GM19035 (cell line): Measurements from ENCODE around the gene ABHD1.

ENCODE experiments used
- ATAC-seq: cut with Tn5 transposase; IDR thresholded peaks from one replicate; pipeline ENCODE4 v1.9.1; 2021; ENCODE audit not compliant: unreplicated experiment

ABHD1 gene

DNA sequence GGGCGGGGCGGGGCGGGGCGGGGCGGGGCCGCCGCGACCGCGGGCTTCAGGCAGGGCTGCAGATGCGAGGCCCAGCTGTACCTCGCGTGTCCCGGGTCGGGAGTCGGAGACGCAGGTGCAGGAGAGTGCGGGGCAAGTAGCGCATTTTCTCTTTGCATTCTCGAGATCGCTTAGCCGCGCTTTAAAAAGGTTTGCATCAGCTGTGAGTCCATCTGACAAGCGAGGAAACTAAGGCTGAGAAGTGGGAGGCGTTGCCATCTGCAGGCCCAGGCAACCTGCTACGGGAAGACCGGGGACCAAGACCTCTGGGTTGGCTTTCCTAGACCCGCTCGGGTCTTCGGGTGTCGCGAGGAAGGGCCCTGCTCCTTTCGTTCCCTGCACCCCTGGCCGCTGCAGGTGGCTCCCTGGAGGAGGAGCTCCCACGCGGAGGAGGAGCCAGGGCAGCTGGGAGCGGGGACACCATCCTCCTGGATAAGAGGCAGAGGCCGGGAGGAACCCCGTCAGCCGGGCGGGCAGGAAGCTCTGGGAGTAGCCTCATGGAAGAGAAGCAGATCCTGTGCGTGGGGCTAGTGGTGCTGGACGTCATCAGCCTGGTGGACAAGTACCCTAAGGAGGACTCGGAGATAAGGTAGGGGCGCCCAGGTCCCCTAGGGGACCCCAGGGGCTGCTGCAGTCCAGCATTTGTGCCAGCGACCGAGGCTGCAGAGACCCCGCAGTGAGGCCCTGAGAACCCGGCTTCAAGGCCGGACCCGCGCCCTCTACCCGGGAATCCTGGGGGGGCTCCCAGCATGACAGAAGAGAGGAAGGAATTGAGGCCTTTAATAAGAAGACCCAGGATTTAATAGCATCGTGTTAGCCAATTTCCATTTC is 36.7 kb upstream of the ABHD1 start, which contains the start of gene KHK:
KHK (plus strand) TSS at position 49 of the 870 bp plus-strand sequence; CDS start at position 537, 488 bp downstream.
- no peak for ATAC-seq

DNA sequence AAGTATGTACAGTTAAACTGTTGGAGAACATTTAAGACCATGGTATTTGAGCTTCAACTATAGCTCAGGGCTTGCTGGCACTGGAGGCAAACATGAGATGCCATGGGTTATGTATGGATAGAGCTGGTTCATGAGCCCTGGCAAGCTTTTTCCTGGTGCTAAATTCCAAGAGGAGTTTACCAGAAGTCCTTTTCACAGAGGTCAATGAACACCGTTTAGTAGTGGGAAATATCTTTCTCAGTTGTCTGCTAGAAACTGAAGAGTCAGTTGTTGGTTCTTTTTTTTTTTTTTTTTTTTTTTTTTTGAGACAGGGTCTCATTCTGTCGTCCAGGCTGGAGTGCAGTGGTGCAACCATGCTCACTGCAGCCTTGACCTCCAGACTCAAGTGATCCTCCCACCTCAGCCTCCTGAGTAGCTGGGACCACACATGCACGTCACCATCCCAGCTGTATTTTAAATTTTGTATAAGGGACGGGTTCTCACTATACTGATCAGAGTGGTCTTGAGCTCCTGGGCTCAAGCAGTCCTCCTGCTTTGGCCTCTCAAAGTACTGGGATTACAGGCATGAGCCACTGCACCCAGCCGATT is 35.7 kb upstream of the ABHD1 start:
- ATAC-seq: no peak

DNA sequence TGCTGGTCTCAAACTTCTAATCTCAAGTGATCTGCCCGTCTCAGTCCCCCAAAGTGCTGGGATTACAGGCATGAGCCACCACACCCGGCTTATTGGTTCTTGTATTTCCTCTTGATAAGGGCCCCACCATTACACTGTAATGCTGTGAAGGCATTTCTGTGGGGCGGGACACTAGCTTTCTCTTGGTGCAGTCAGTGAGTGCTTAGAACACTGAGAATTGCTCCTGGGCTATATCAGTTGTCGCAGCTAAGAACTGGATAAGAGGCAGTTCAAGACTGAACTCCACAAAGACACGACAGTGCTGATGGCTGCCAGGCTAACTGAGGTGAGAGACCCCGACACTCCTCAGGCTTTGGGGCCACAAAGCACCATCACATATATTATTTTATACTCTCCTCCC is 35.0 kb upstream of the ABHD1 start:
- no peak for ATAC-seq

DNA sequence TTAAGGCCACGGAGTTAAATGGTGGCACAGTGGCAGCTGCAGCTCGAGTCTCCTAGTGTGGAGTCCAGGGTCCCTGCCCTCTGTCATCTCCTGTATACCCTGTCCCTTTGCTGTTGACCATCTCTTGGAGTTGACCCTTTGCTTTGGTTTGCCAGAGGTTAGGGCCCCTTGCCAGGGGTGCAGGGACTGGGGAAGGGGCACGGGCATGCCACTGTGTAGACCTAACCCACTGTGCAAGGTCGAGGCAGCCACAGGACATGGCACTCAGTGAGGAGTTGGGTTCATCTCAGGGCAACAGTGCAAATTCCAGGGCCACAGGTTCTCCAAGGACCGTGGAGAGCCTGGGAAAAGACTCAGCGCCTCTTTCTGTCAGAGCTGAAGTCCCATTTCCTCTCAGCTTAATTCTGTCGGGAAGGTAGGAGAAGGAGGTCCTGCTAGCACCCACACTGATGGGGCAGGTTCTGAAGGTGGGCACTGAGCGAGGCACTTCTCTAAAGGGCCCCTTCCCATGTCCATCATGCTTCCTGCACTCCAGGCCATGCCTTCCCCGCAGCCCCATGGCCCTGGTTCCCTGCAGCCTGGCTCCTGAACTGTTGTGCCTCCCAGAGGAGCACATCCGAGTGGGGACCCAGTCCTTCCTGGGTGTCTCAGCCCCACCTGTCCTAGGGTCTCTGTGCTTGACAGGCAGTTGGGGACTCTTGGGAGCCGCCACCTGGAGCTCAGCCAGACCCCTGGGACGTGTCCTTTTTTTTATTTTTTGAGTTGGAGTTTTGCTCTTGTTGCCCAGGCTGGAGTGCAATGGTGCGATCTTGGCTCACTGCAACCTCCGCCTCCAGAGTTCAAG is 34.3 kb upstream of the ABHD1 start:
- no peak for ATAC-seq

DNA sequence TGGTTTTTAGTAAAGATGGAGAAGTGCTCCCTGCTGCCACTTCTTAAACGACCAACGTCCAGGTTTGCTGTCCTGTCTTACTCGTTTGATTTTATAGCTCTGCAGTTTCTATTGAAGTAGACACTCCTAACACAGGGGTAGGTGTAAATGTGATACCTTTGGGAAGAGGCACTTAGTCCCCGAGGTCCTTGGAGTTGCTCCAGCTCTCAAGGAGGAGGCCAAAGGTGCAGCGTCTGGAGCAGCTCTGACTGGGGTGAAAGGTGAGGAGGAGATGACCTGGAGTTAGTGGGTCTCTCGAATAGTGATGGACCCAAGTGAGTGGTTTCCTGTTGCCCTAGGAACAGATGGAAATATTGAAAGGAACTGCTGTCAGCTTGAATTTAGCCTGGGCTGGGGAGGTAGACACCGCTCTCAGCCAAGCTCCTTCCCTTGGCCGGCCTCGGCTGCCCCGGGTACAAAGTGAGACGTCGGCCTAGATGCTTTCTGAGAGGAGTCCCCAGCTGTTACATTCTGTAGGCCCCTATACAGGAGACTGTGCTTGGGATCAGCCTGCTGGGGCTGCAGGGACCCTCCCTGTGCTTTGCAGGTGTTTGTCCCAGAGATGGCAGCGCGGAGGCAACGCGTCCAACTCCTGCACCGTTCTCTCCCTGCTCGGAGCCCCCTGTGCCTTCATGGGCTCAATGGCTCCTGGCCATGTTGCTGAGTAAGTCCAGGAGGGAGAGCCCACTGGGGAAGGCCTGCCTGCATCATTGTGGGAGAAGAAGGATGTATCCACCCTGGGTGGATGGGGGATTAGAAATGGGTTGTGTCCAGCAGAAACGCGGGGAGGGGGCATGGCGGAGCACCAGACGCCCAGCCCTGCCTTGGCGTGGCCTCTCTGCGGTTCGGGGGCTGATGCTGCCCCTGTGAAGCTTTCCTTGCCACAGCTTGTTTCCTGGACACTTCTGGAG is 31.6 kb upstream of the ABHD1 start:
- no peak for ATAC-seq

DNA sequence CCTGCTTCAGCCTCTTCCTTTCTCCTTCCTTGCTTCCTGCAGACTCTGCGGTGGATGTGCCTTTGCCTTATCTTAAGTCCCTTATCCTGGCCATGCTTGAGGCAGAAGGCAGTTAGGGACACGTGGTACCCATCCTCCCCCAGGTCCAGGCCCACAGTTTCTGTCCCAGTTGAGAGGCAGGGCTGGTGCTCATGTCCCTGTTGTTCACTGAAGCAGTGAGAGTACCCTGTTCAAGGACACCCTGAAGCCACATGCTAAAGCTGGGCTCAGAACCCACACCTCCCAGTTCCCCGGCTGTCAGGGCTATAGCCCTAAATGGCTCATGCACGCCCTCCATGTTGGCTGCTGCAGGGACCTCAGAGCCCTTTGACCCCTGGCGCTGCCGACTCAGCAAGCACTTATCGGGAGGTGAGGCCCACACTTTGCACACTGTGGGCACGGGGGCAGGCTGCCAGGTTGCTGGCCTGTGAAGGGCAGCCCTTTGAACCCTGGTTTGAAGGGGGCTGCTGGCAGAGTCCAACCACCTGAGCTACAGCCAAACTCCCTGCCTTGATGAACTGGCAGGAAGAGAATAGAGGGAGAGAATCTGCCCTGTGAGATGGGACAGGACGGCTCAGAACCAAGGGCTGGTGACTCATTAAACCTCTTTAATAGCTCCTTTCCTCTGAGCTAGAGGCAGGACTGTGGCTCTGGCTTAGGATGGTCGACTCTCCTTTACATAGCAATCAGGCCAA is 30.8 kb upstream of the ABHD1 start:
- no peak for ATAC-seq

DNA sequence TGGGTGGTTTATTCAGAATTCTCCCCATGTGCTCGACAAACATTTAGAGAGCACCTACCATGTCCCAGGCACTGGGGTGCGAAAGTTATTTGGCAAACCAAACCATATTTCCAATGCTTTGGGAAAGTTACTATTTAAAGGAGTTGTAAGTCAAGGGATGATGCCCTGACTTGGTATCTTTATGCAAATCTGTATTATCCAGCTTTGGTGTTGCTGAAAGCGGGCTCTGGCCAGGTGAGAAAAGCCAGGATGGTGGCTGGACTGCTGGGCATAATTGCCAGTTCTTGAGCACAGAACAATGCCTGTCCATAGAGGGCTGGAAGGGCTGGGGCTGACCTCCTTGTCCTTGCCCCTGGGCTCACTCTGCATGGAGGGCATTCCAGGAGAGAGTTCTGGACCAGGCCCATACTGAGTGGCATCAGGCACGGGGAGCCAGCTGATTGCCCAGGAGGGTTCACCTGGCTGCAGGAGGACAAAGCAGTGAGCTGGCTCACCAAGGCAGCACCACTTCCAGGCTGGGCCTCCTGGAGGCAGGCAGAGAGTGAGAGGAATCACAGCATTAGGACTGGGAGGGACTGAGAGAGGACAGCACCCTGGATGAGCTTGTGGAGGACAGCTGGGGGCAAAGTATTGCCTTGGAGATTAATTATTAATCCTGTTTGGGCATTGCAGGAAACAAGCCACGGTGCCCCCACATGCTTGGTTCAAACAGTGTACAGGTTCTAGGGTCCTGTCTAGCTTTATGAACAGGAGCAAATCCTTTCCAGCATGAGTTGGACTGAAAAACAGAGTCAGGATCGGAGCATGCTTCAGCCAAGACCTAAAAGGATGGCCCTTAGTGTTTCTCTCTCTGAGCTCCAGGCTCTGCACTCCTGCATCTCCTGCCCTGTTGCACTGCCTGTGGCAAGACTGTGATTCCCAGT is 29.9 kb upstream of the ABHD1 start:
- no peak for ATAC-seq

DNA sequence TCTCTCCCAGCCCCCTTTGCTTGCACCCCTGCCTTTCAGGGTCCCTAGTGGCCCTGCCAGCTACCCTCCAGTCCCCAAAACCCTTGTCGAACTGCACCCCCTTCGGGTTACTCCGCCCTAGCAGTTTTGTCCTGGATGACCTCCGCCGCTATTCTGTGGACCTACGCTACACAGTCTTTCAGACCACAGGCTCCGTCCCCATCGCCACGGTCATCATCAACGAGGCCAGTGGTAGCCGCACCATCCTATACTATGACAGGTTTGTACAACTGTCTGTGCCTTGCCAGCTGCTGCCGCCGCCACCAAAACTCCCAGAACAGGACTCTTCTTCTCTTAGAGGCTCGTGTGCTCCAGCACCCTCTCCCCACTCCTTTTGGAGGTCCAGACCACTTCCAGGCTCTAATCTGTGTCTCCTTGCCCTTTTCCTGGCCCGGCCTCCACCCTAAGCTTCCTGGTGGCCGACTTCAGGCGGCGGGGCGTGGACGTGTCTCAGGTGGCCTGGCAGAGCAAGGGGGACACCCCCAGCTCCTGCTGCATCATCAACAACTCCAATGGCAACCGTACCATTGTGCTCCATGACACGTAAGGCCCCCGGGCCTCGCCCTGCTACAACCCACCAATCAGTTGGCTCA is 29.1 kb upstream of the ABHD1 start:
- ATAC-seq: no peak

DNA sequence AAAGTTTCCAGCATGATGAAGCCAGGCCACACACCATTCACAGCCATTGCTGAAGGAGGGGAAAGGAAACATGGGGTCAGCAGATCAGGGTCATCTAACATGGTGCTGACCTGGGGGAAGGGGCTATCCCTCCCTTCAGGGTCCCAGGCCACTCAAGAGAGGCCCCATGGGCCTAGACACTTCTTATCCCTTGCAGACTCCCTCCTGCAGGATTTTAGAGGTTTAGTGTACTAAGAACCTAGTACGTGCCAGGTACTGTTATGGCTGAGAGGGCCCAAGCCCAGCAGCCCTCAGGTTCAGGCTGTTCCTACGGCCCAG is 28.2 kb upstream of the ABHD1 start:
- no peak for ATAC-seq

DNA sequence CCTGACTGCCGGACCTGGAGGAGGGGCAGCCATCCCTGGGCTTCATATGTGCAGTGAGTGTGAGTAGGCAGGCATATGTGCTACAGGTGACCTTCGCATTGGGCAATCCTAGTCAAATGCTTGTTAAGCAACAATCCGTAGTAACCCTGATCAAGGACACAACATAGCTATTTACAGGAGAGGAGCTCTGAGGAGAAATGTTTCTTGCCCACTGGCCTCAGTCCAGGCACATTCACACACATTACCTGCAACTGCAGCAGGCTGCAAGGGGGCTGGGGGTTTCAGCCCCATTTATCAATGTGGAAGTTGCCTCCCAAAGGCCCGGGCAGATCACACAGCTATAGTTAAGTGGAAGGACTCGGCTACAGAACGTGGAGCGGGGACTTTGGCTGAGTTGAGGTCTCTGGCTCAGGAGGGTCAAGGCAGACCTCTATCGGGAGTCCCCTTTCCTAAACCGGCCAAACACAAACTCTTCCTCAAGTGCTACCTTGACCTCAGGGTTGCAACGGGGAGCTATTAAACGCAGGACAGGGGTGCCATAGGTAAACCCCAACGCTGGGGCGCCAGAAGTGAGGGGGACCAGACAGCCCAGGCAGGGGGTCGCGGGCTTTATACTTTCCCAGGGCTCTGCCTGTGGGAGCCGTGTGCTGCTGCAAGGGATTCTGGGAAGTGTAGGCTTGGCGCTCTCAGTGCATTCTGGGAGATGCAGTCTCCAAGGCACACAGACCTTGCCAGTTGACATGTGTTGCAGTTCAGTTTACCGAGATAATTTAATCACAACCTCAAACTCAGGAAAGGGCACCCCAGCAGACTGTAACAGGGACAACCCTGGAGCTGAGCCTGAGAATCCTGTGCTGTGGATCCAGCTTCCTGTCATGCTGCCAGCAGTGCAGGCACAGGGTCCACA is 27.6 kb upstream of the ABHD1 start:
- ATAC-seq: no peak

DNA sequence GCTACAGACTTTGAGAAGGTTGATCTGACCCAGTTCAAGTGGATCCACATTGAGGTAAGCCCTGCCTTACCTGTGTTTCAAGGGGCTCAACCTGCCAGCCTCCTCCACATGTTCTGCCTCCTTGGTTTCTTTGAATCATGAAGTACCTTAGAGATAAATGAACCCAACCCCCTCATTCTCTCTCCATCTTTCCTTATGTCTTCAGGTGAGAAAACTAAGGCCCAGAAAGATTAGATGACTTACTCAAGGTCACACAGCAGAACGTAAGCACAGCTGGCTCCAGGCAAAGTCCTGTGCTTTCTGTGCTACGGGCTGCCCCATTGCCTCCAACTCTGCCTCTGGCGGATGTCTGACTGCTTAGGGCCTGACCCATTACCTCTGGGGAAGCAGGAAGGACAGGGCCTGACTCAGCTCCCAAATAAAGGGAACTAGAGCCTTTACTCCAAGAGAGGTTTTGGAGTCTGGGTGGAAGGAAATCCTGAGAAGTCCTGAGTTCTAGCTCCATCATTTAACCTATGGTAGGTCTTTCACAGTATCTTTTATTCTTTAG is 26.8 kb upstream of the ABHD1 start:
- ATAC-seq: no peak

DNA sequence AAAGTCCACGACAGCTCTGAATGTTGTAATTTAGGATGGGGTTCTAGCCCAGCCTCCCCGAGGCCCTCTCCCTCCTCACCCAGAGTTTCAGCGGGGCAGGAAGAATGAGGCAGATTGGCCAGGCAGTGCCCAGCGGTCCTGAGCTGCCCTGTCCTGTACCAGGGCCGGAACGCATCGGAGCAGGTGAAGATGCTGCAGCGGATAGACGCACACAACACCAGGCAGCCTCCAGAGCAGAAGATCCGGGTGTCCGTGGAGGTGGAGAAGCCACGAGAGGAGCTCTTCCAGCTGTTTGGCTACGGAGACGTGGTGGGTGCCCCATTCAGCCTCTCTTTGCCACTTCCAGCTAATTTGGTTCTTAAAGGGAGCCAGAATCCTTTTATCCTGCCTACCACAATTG is 26.3 kb upstream of the ABHD1 start:
- ATAC-seq: no peak

DNA sequence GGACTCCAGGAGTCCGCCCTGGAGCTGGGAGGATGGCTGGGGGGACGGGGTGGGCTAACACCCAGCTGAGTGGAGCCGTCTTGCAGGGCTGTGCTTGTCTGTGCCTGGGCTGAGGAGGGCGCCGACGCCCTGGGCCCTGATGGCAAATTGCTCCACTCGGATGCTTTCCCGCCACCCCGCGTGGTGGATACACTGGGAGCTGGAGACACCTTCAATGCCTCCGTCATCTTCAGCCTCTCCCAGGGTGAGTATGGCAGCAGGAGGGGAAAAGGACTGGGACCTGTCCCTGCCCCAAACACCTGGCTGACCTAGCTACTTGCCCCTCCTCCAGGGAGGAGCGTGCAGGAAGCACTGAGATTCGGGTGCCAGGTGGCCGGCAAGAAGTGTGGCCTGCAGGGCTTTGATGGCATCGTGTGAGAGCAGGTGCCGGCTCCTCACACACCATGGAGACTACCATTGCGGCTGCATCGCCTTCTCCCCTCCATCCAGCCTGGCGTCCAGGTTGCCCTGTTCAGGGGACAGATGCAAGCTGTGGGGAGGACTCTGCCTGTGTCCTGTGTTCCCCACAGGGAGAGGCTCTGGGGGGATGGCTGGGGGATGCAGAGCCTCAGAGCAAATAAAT is 24.2 kb upstream of the ABHD1 start:
- ATAC-seq: no peak

DNA sequence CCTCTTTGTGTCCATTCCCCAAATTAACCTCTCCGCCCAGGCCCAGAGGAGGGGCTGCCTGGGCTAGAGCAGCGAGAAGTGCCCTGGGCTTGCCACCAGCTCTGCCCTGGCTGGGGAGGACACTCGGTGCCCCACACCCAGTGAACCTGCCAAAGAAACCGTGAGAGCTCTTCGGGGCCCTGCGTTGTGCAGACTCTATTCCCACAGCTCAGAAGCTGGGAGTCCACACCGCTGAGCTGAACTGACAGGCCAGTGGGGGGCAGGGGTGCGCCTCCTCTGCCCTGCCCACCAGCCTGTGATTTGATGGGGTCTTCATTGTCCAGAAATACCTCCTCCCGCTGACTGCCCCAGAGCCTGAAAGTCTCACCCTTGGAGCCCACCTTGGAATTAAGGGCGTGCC is 23.6 kb upstream of the ABHD1 start:
- no peak for ATAC-seq

DNA sequence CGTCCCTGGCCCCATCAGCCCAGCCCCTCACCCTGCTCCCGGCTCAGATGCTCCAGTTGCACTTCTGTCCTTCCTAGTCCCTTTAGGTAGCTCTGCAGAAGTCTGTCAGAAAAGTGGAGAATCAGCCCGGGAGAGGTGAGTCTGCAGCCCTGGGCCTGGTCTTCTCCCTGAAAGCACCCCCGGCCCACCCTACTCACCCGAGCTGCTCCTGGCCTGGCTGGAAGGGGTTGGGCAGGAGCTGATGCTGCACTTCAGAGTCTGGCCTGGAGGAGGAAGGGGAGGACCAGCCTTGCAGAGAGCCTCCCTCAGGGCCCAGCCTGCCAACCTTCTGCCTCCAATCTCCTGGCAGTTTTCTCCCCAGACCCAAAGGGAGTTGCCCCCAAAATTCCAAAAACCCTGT is 21.3 kb upstream of the ABHD1 start:
- no peak for ATAC-seq

DNA sequence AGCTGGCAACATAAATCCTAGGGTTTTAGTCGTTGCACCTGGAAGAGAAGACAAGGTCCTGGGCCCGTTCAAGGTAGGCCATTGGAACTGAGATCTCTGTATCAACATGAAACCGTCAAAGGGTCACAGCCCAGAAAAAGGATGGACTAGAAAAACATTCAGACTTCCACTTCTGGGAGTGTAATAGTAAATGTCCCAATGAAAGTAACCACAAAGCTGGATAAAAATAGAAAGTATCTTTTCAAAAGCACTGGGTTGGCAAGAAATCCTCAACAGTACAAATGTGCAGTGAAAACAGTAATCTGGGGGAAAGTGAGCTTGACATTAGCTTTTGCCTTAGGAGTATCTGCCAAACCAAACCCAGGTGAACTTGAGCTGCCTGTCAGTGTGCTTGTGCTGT is 17.6 kb upstream of the ABHD1 start:
- no peak for ATAC-seq

DNA sequence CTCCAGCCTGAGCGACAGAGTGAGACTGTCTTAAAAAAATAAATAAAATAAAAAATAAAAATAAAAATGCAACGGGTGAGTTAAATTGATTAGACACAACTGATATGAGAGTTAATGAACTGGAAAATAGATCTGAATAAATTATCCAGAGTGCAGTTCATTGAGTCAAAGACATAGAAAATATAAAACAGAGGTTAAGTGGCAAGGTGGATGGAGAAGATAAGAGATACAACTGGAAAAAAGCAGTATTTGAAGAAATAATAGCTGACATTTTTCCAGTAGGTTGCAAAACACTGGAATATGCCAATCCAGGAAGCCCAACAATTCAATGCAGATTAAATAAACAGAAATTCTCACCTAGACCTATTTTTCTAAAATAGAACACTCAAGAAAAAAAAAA is 15.4 kb upstream of the ABHD1 start:
- ATAC-seq: no peak
